Esophagus muscularis mucosa (tissue), 4 donors: Measurements from ENCODE around the gene TTC32. TPM values are rescaled to one million over a fixed set of nuclear protein-coding genes. Genes with fewer than 3 reads are reported as not detected.
A peak's percentile ranks its signal among the peaks of the same experiment; 100 is the strongest.

Source experiments
- DNase-seq: peaks from one replicate; pipeline ENCODE4 v3.0.0-alpha.2; 2017; ENCODE audit errors: extremely low spot score
- H3K27ac ChIP-seq, 4 donors: fragments of 200-600 bp; sonication (generic); replicated peaks in 1 of 4; 1 replicate in 3 of 4; 2 replicates in 1 of 4; pipeline ENCODE4 v1.5.1; 2016 to 2019; ENCODE audit warnings: mild to moderate bottlenecking in 1 of 4
- H3K27me3 ChIP-seq, 4 donors: fragments of 200-600 bp; sonication (generic); one replicate each; pipeline versions ENCODE4 v1.5.1 to v1.6.0; 2016 to 2019
- H3K36me3 ChIP-seq, 4 donors: fragments of 200-600 bp; sonication (generic); one replicate each; pipeline ENCODE4 v1.5.1; 2016 to 2019
- H3K4me1 ChIP-seq, 4 donors: fragments of 200-600 bp; sonication (generic); one replicate each; pipeline ENCODE4 v1.5.1; 2016 to 2019
- H3K4me3 ChIP-seq, 4 donors: fragments of 200-600 bp; sonication (generic); 1 replicate in 2 of 4; 2 replicates in 2 of 4; pipeline ENCODE4 v1.5.1; 2016 to 2019; ENCODE audit warnings: mild to moderate bottlenecking in 4 of 4, moderate library complexity in 1 of 4
- H3K9me3 ChIP-seq, 4 donors: fragments of 200-600 bp; sonication (generic); 1 replicate in 3 of 4; 2 replicates in 1 of 4; pipeline ENCODE4 v1.5.1; 2016 to 2019
- EP300 ChIP-seq: sonication (generic); formaldehyde crosslinking; IDR thresholded peaks from one replicate; pipeline ENCODE4 v1.6.1; 2017; ENCODE audit warnings: antibody characterized with exemption
- POLR2A ChIP-seq: fragments of 450-650 bp; IDR thresholded peaks from one replicate; pipeline ENCODE4 v1.6.1; 2017; ENCODE audit warnings: antibody characterized with exemption, moderate library complexity, mild to moderate bottlenecking, low read depth
- POLR2AphosphoS5 ChIP-seq, 2 donors: sonication (generic); formaldehyde crosslinking; IDR thresholded peaks; one replicate each; pipeline ENCODE4 v1.6.1; 2017; ENCODE audit warnings: antibody characterized with exemption in 2 of 2
- WGBS: methylation state at CpG from one replicate; pipeline ENCODE4 v1.1.5; 2018; 5-methylcytosine and 5-hydroxymethylcytosine counted together
- intact Hi-C: fragments of 100-400 bp; cut with DNase I; formaldehyde crosslinking; loops from one replicate; pipeline ENCODE4 v1.15.1; 2023
- total RNA-seq, 4 donors: library from RNA; depleted of rRNA; stranded (reverse); fragments of >200 nt; gene quantifications; one replicate each; pipeline versions ENCODE4 v1.1.0 to v1.2.1, GENCODE V29; 2016
- TF ChIP-seq, protein P1 (sequence below), 3 experiments: fragments of 200-600 bp in 2 of 3; fragments of 450-650 bp in 1 of 3; sonication (generic) in 2 of 3; IDR thresholded peaks; one replicate each; pipeline ENCODE4 v1.5.1; 2017 to 2019; ENCODE audit warnings: antibody characterized with exemption in 3 of 3, mild to moderate bottlenecking in 2 of 3, moderate library complexity in 1 of 3

The TTC32 gene
- total RNA-seq, 4 donors from 2014 or later: 8.1 to 12.5 (median 10.2) TPM

DNA sequence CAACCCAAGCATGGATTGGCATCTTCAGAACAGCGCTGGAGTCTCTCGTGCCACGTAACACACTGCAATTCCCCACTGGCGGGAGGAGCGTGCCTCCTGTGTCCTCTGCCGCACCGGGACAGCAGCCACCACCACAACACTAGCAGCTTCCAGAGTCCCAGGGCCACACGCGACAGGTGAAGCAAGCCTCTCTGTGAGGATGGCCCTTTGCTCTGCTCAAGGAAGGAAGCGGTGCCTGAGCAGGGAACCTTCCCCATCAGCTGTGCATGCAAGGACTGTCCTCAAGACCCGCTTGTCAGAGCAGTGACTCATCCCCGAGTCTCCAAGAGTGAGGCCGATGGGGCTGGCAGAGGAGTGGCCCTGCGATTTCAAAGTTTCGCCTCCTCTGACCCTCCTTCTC, 44.0 kb downstream of the TTC32 start:
- Histone ChIP-seq H3K9me3 (no peaks in the 10 kb centered on the region), H3K36me3 (no peaks in the 10 kb centered on the region), H3K27ac (no peak overlapping the region), H3K4me1 (peaks cover 4 to 46% (median 32%) of the 10 kb centered on the region in 4 donors), H3K27me3 (no peaks in the 10 kb centered on the region), H3K4me3 (no peak overlapping the region)
- intact Hi-C loops: no loop called here
- DNase-seq: no peak
- WGBS: 91% methylated on average over 10 of the region's 15 CpGs
- TF ChIP-seq EP300 (no peak), POLR2AphosphoS5 (IDR thresholded peaks at IDR 0.05) (no peak), POLR2A (no peak)
- TF ChIP-seq, protein P1, sequence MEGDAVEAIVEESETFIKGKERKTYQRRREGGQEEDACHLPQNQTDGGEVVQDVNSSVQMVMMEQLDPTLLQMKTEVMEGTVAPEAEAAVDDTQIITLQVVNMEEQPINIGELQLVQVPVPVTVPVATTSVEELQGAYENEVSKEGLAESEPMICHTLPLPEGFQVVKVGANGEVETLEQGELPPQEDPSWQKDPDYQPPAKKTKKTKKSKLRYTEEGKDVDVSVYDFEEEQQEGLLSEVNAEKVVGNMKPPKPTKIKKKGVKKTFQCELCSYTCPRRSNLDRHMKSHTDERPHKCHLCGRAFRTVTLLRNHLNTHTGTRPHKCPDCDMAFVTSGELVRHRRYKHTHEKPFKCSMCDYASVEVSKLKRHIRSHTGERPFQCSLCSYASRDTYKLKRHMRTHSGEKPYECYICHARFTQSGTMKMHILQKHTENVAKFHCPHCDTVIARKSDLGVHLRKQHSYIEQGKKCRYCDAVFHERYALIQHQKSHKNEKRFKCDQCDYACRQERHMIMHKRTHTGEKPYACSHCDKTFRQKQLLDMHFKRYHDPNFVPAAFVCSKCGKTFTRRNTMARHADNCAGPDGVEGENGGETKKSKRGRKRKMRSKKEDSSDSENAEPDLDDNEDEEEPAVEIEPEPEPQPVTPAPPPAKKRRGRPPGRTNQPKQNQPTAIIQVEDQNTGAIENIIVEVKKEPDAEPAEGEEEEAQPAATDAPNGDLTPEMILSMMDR (IDR thresholded peaks at IDR 0.05): no peak

DNA sequence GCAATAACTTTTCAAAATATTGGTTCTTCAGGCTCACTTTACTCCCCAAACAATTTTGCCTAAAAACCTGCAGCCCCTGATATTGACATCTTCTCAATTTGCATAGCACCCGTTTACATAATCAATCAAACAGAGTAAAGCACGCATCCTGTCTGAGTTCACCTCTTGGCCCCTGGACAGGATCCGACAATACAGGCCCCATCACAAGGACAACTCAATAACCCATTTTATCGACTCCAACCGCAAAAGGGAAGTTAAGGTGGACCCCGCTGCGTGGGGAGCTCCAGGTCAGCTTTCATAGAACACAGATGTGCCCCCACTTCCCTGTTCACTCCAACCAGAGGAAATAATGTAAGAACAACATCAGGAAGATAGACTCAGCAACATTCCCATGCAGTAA, 44.7 kb downstream of the TTC32 start:
- Histone ChIP-seq H3K4me1 (peaks cover 4 to 39% (median 25%) of the 10 kb centered on the region in 4 donors), H3K9me3 (no peaks in the 10 kb centered on the region), H3K27me3 (no peaks in the 10 kb centered on the region), H3K27ac (no peak overlapping the region), H3K36me3 (no peaks in the 10 kb centered on the region), H3K4me3 (no peak overlapping the region)
- TF ChIP-seq EP300: no peak
- no peak for TF ChIP-seq POLR2A
- TF ChIP-seq POLR2AphosphoS5 (IDR thresholded peaks at IDR 0.05): no peak
- TF ChIP-seq, protein P1 (IDR thresholded peaks at IDR 0.05): no peak
- DNase-seq: no peak
- 68% methylated on average over 7 of the region's 7 CpGs for WGBS
- intact Hi-C loops: no loop called here

DNA sequence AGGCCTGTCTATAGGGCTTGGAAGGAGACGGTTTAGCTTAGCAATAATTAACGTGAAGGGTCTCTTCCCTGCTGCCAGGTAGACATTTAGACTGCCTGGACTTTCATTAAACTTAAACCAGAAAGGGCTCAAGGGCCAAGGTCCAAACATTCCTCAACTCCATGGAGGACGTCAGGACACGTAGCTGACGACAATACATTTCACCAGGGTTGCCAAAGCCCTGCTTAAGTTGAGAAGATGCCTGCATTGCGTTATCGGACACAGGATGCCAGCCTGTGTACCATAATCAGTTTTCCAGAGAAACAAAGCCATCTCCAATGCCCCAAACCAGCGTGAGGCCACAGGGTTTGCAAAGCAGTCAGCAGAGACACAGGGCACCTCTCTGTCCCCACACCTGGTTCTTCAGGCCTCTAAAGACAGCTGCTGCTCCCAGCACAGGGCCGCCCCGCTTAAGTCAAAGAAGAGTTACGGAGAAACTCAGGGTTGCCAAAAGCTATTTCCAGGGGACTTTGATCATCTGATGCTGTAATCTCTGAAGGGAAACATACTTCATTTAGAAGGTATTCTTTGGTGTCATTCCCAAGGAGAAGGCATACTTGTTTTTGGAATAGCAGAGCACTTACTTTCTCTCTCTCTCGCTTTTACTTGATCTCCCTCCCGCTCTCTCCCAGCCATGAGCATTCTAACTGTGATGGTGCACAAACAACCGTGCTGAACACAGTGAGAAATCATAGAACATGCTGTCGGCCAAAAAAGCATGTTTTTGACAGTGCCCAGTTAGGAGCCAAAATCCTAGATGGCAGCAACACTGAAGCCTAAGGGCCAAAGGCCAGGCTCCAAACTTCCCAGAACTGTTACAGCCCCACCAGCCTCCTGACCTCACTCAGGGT, 46.0 kb downstream of the TTC32 start:
- Histone ChIP-seq H3K4me1 (peaks cover 4 to 29% (median 17%) of the 10 kb centered on the region in 4 donors), H3K27ac (peak overlapping the region; percentile 40 to 58 (median 56)), H3K27me3 (no peaks in the 10 kb centered on the region), H3K36me3 (no peaks in the 10 kb centered on the region), H3K9me3 (no peaks in the 10 kb centered on the region), H3K4me3 (no peak overlapping the region)
- intact Hi-C loops: no loop called here
- TF ChIP-seq POLR2AphosphoS5 (IDR thresholded peaks at IDR 0.05) (peak; percentile 19 to 20), EP300 (no peak), POLR2A (no peak)
- TF ChIP-seq, protein P1 (IDR thresholded peaks at IDR 0.05): no peak
- no peak for DNase-seq
- WGBS: 70% methylated on average over 15 of the region's 15 CpGs

DNA sequence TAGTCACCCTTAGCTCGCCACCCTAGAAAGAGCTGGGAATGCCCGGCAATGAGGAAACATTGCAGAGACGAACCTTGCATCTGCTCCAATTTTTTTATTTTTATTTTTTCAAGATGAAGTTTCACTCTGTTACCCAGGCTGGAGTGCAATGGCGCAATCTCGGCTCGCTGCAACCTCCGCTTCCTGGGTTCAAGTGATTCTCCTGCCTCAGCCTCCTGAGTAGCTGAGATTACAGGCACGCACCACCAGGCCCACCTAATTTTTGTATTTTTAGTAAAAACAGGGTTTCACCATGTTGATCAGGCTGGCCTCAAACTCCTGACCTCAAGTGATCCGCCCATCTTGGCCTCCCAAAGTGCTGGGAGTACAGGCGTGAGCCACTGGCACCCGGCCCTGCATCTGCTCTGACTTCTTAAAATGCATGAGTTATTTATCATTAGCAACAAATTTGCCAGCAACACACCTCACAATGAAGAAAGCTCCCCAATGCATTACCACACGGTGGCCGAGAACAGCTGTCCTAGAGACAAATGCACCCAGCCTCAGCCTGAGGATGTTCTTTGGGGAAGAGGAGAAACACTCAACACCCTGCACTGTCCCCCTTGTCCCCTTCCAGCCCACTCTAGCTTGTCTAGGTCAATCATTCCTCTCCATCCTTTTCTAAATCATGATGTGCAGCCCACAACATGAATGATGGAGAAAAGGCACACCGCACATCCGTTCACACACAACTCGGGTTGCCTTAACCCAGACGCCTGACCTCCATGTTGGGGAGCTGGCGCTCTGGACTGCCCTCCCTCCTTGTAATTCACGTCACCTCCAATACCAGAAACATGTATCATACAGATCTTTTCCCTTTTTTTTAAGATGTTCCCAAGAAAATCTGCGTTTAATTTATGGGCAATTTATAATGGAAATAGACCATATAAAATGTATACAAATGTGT, 46.9 kb downstream of the TTC32 start:
- Histone ChIP-seq H3K36me3 (no peaks in the 10 kb centered on the region), H3K9me3 (no peaks in the 10 kb centered on the region), H3K27ac (peak overlapping the region in 2 of 4 donors; percentile 40 to 56), H3K4me3 (no peak overlapping the region), H3K4me1 (peaks cover 4 to 23% (median 15%) of the 10 kb centered on the region in 4 donors), H3K27me3 (no peaks in the 10 kb centered on the region)
- WGBS: 92% methylated on average over 20 of the region's 20 CpGs
- TF ChIP-seq EP300 (no peak), POLR2A (no peak), POLR2AphosphoS5 (IDR thresholded peaks at IDR 0.05) (no peak)
- TF ChIP-seq, protein P1 (IDR thresholded peaks at IDR 0.05): no peak
- no peak for DNase-seq
- intact Hi-C loops: no loop called here
